A549 (cell line): ENCODE data around the gene KCNH6. TPM values are rescaled to one million over a fixed set of nuclear protein-coding genes. Genes with fewer than 3 reads are reported as not detected.

Source experiments
- ATAC-seq, 2 experiments: fragments of 200-7000 bp in 1 of 2; fragments of >200 bp in 1 of 2; cut with Nextera tagmentation in 1 of 2; cut with Tn5 transposase in 1 of 2; 3 replicates each; pipeline versions ENCODE4 v1.8.0 to v1.9.1; 2018 to 2020; ENCODE audit warnings: mild to moderate bottlenecking in 1 of 2, moderate library complexity in 1 of 2
- CTCF ChIA-PET: fragments of 300-600 bp; sonication (Branson Sonifier 250); formaldehyde crosslinking; extraction: SDS; loops from one replicate; lab custom pipeline; 2021; ENCODE audit warnings: antibody characterized with exemption, inconsistent platforms; lab: Yijun Ruan, JAX
- POLR2A ChIA-PET: fragments of 350-600 bp; formaldehyde crosslinking; extraction: SDS; loops from one replicate; lab custom pipeline; 2021; ENCODE audit warnings: antibody characterized with exemption, inconsistent platforms; lab: Yijun Ruan, JAX
- DNase-seq, 2 experiments: peaks; one replicate each; pipeline versions ENCODE4 v3.0.0 to v3.0.0-alpha.2; 2011 to 2016; ENCODE audit warnings: low read depth in 1 of 2, low spot score in 1 of 2
- FAIRE-seq: peaks from 2 replicates; lab custom pipeline; 2011; peaks lifted over from hg19 to GRCh38; lab: Jason Lieb, UNC
- H3K27ac ChIP-seq, 2 experiments: fragments of >200 bp; sonication (Bioruptor Twin); formaldehyde crosslinking; 3 replicates each; pipeline ENCODE4 v1.5.1; 2016 to 2017
- H3K4me1 ChIP-seq: fragments of >200 bp; sonication (Bioruptor Twin); formaldehyde crosslinking; 3 replicates; pipeline ENCODE4 v1.6.1; 2016
- H3K4me2 ChIP-seq: fragments of >200 bp; sonication (Bioruptor Twin); formaldehyde crosslinking; 3 replicates; pipeline ENCODE4 v1.6.1; 2016
- H3K4me3 ChIP-seq: fragments of >200 bp; sonication (Bioruptor Twin); formaldehyde crosslinking; 3 replicates; pipeline ENCODE4 v1.5.1; 2016
- H3K9me3 ChIP-seq: fragments of >200 bp; sonication (Bioruptor Twin); formaldehyde crosslinking; 3 replicates; pipeline ENCODE4 v1.6.1; 2016
- BHLHE40 ChIP-seq: IDR thresholded peaks from 2 replicates; pipeline ENCODE4 v1.6.1; 2012; ENCODE audit warnings: low read depth, low read length, inconsistent platforms
- CBX8 ChIP-seq: fragments of 200-600 bp; sonication (generic); IDR thresholded peaks from 2 replicates; pipeline ENCODE4 v1.6.1; 2016
- CHD2 ChIP-seq: fragments of 150-350 bp; IDR thresholded peaks from 2 replicates; pipeline ENCODE4 v1.6.1; 2014; ENCODE audit warnings: low read length; ENCODE audit not compliant: partially characterized antibody
- CHD4 ChIP-seq: fragments of 200-600 bp; sonication (generic); IDR thresholded peaks from 2 replicates; pipeline ENCODE4 v1.6.1; 2016; ENCODE audit warnings: antibody characterized with exemption, mild to moderate bottlenecking, borderline replicate concordance
- ELK1 ChIP-seq: fragments of 150-350 bp; IDR thresholded peaks from 2 replicates; pipeline ENCODE4 v1.6.1; 2014; ENCODE audit warnings: low read depth, mild to moderate bottlenecking, low read length
- GATA3 ChIP-seq: IDR thresholded peaks from 2 replicates; pipeline ENCODE4 v1.6.1; 2012; ENCODE audit warnings: borderline replicate concordance
- JUN ChIP-seq, 2 experiments: fragments of >200 bp; sonication (Bioruptor Twin); formaldehyde crosslinking; IDR thresholded peaks; 2 replicates in 1 of 2; 3 replicates in 1 of 2; pipeline ENCODE4 v1.6.1; 2016 to 2017
- JUNB ChIP-seq: fragments of >200 bp; sonication (Bioruptor Twin); formaldehyde crosslinking; IDR thresholded peaks from 2 replicates; pipeline ENCODE4 v1.6.1; 2016
- KDM1A ChIP-seq: fragments of 200-600 bp; sonication (generic); IDR thresholded peaks from 2 replicates; pipeline ENCODE4 v1.6.1; 2016; ENCODE audit warnings: low read depth, mild to moderate bottlenecking
- MYC ChIP-seq: IDR thresholded peaks from 2 replicates; pipeline ENCODE4 v1.6.1; 2012; ENCODE audit warnings: mild to moderate bottlenecking, inconsistent platforms, low read length, improper control_type of control experiment, borderline replicate concordance
- NFE2L2 ChIP-seq: fragments of 150-350 bp; conservative IDR thresholded peaks from 2 replicates; pipeline ENCODE4 v1.6.1; 2014; ENCODE audit warnings: low read length
- POLR2A ChIP-seq: IDR thresholded peaks from 2 replicates; pipeline ENCODE4 v1.6.1; 2012; ENCODE audit warnings: mild to moderate bottlenecking, low read length
- RAD21 ChIP-seq, 2 experiments: fragments of >200 bp in 1 of 2; sonication (Bioruptor Twin) in 1 of 2; formaldehyde crosslinking in 1 of 2; IDR thresholded peaks in 1 of 2; conservative IDR thresholded peaks in 1 of 2; 2 replicates in 1 of 2; 3 replicates in 1 of 2; pipeline ENCODE4 v1.6.1; 2012 to 2018; ENCODE audit warnings: inconsistent platforms in 1 of 2
- RARB ChIP-seq: fragments of 250-450 bp; sonication (Bioruptor Pico); IDR thresholded peaks from 2 replicates; pipeline ENCODE4 v1.8.0; 2021; ENCODE audit warnings: mild to moderate bottlenecking, moderate library complexity
- REST ChIP-seq: fragments of 200-600 bp; sonication (generic); IDR thresholded peaks from 2 replicates; pipeline ENCODE4 v1.6.1; 2016; ENCODE audit warnings: antibody characterized with exemption, mild to moderate bottlenecking, moderate library complexity
- TFCP2L1 ChIP-seq: fragments of 250-450 bp; sonication (Bioruptor Pico); IDR thresholded peaks from 2 replicates; pipeline ENCODE4 v1.5.0; 2021; ENCODE audit warnings: mild to moderate bottlenecking
- TP53 ChIP-seq: fragments of 250-450 bp; sonication (Bioruptor Pico); IDR thresholded peaks from 2 replicates; pipeline ENCODE4 v1.5.0; 2021; ENCODE audit warnings: mild to moderate bottlenecking, moderate library complexity
- USF2 ChIP-seq: fragments of 450-650 bp; IDR thresholded peaks from 2 replicates; pipeline ENCODE4 v1.6.1; 2014; ENCODE audit warnings: antibody characterized with exemption
- ZC3H11A ChIP-seq: fragments of 450-650 bp; IDR thresholded peaks from 2 replicates; pipeline ENCODE4 v1.6.1; 2014; ENCODE audit warnings: antibody characterized with exemption, mild to moderate bottlenecking
- WGBS: methylation state at CpG from one replicate; pipeline ENCODE4 v1.1.6; 2017; ENCODE audit errors: missing lambda C conversion rate; 5-methylcytosine and 5-hydroxymethylcytosine counted together
- polyA plus RNA-seq, 4 experiments: library from polyadenylated mRNA; depleted of rRNA in 3 of 4; stranded (reverse); fragments of >200 nt; fragmentation: RNase III in 1 of 4; extraction: RNeasy Plus Mini Kit Qiagen cat#74134 plus additional on column Dnase treatment in 1 of 4; gene quantifications; 2 replicates in 3 of 4; 3 replicates in 1 of 4; pipeline ENCODE4 v1.2.3, GENCODE V29; 2011 to 2017
- TF ChIP-seq, protein P1 (sequence below): fragments of >200 bp; sonication (Bioruptor Twin); formaldehyde crosslinking; IDR thresholded peaks from 3 replicates; pipeline ENCODE4 v1.5.1; 2016

KCNH6 gene
- polyA plus RNA-seq, 2 of the 4 experiments (the other 2 are of a cell fraction), result not detected

- H3K9me3 ChIP-seq, result no peaks in the 10 kb centered on the region
- H3K27ac ChIP-seq, result no peak overlapping the region
- H3K4me2 ChIP-seq, result no peak overlapping the region
- TF ChIP-seq BHLHE40, result no peak
- TF ChIP-seq CHD4, result no peak
- TF ChIP-seq, protein P1, sequence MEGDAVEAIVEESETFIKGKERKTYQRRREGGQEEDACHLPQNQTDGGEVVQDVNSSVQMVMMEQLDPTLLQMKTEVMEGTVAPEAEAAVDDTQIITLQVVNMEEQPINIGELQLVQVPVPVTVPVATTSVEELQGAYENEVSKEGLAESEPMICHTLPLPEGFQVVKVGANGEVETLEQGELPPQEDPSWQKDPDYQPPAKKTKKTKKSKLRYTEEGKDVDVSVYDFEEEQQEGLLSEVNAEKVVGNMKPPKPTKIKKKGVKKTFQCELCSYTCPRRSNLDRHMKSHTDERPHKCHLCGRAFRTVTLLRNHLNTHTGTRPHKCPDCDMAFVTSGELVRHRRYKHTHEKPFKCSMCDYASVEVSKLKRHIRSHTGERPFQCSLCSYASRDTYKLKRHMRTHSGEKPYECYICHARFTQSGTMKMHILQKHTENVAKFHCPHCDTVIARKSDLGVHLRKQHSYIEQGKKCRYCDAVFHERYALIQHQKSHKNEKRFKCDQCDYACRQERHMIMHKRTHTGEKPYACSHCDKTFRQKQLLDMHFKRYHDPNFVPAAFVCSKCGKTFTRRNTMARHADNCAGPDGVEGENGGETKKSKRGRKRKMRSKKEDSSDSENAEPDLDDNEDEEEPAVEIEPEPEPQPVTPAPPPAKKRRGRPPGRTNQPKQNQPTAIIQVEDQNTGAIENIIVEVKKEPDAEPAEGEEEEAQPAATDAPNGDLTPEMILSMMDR, result no peak
- no peak for TF ChIP-seq GATA3
- TF ChIP-seq TFCP2L1 (CRISPR knock-in tag), result no peak
- no peak for TF ChIP-seq ZC3H11A
- TF ChIP-seq MYC, result no peak
- TF ChIP-seq ELK1, result no peak
- no peak for TF ChIP-seq NFE2L2
- no peak for TF ChIP-seq JUN (IDR thresholded peaks at IDR 0.05)
- no peak for TF ChIP-seq RAD21 (conservative IDR thresholded peaks at IDR 0.05 in 1 of 2, IDR thresholded peaks at IDR 0.05 in 1 of 2)
- no peak for TF ChIP-seq JUNB
- TF ChIP-seq REST, result no peak
- no peak for TF ChIP-seq POLR2A
- no peak for TF ChIP-seq CBX8
- no peak for TF ChIP-seq USF2
- TF ChIP-seq TP53, result no peak
- WGBS, result 60% methylated on average over 8 of the region's 8 CpGs
- no peak for DNase-seq
- H3K4me1 ChIP-seq, result no peaks in the 10 kb centered on the region
- POLR2A ChIA-PET, result no interaction called here
- no peak overlapping the region for H3K4me3 ChIP-seq
- ATAC-seq, result no peak
- CTCF ChIA-PET, result interaction anchor here (0.6 to 1.0 kb wide), 4 partner anchors 10 to 105 kb away, joined by 3 to 4 read pairs (median 3); no protein-coding TSS in a partner anchor
- no peak for FAIRE-seq
Observed at GRCh38 chr17:63511331-63511730, 11.8 kb upstream of the KCNH6 start.

GRCh38 chr17:63512388-63512787 lies 10.8 kb upstream of the KCNH6 start:
- Histone ChIP-seq H3K9me3 (no peaks in the 10 kb centered on the region), H3K4me1 (no peaks in the 10 kb centered on the region), H3K4me3 (no peak overlapping the region), H3K27ac (no peak overlapping the region), H3K4me2 (no peak overlapping the region)
- ChIA-PET CTCF (interaction anchor here (0.7 kb wide), 1 partner anchor 8 kb away, joined by 3 read pairs; no protein-coding TSS in a partner anchor), POLR2A (no interaction called here)
- TF ChIP-seq RARB (CRISPR knock-in tag), result no peak
- TF ChIP-seq TP53, result no peak
- no peak for TF ChIP-seq KDM1A
- no peak for TF ChIP-seq CHD2
- WGBS, result 54% methylated on average over 3 of the region's 3 CpGs
- DNase-seq (no peak), ATAC-seq (no peak), FAIRE-seq (no peak)
